ENCODE data around the gene MAP1LC3B.

DNA sequence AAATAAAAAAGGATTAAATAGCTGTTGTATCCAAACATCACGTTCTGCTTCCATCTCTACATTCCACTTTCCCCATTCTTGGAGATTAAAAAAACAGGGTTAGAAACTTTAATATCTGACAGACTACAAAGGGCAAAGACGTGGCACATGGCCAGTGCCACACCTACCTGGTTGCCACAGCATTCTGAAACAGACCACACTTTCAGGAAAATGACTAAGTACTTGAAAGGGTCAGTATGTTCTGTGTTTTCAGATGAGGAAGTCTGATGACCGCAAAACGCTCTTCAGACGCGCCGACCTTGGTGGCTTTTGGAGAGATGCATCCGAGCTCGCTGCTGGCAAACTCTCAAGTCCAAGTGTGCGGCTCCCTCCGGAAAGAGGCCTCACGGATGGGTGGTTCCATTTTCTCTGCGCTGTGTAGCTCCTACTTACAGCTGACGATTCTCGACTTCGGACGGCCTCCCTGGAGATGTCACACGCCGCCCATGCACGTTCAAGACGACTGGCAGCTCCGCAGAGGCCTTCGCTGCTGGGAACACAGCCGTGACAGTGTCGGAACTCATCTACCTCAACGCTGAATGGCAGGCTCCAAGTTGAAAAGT lies 15.5 kb downstream of the MAP1LC3B start:
- TF ChIP-seq, protein P1, sequence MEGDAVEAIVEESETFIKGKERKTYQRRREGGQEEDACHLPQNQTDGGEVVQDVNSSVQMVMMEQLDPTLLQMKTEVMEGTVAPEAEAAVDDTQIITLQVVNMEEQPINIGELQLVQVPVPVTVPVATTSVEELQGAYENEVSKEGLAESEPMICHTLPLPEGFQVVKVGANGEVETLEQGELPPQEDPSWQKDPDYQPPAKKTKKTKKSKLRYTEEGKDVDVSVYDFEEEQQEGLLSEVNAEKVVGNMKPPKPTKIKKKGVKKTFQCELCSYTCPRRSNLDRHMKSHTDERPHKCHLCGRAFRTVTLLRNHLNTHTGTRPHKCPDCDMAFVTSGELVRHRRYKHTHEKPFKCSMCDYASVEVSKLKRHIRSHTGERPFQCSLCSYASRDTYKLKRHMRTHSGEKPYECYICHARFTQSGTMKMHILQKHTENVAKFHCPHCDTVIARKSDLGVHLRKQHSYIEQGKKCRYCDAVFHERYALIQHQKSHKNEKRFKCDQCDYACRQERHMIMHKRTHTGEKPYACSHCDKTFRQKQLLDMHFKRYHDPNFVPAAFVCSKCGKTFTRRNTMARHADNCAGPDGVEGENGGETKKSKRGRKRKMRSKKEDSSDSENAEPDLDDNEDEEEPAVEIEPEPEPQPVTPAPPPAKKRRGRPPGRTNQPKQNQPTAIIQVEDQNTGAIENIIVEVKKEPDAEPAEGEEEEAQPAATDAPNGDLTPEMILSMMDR (IDR thresholded peaks at IDR 0.05; ENCODE audit: low read length): no peak
- TF ChIP-seq EZH2 (optimal IDR thresholded peaks at IDR 0.05; ENCODE audit: low read depth, low read length): no peak

Measured in MM.1S (cell line).